GM21717 (cell line): Measurements from ENCODE around the gene POU2F1.

Experiments
- ATAC-seq: cut with Tn5 transposase; IDR thresholded peaks from one replicate; pipeline ENCODE4 v1.9.1; 2021; ENCODE audit warnings: mild to moderate bottlenecking, moderate library complexity; ENCODE audit not compliant: unreplicated experiment

Gene POU2F1

GRCh38 chr1:167457936-167458584 lies 237.4 kb downstream of the POU2F1 start:
- ATAC-seq = no peak

DNA sequence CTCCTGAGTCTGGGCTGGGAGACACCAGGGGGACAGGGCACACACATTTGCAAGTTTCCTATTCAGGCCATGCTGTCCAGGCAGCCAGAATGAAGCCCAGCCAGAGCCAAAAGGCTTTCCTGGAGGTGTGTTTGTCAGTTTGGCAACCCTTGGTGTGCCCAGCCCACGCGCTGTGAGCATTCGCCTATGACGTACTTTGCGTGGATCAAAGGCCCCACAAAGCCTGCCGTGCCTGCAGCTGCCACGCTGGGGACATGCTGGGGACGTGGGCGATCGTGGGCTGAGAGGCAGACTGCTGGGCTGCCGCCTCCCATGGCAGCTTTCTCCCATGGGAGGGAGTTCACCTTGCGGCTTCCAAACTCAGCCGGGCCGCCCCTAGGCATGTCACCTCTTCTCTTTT lies 240.2 kb downstream of the POU2F1 start:
- no peak for ATAC-seq

DNA sequence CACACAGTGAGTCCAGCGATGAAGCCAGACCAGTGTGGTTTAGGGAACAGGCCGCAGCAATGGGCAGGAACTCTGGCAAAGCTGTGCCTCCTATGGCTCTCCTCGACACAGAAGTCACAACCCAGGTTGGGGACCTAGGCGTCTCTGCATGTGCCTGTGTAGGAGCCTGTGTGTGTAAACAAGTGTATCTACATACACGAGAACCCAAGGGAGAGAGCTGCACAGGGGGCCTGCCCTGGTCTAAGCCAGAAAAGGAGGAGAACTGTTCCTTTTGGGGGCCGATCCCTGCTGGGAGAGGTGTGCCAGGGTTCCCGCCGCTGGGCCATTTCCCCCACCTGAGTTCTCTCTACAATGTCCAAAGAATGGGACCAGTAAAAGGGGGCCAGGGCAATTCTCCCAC lies 241.7 kb downstream of the POU2F1 start:
- no peak for ATAC-seq

- ATAC-seq = no peak
Observed at GRCh38 chr1:167463080-167463479, 242.4 kb downstream of the POU2F1 start.

- no peak for ATAC-seq
Observed at GRCh38 chr1:167463875-167464575, 243.3 kb downstream of the POU2F1 start.

DNA sequence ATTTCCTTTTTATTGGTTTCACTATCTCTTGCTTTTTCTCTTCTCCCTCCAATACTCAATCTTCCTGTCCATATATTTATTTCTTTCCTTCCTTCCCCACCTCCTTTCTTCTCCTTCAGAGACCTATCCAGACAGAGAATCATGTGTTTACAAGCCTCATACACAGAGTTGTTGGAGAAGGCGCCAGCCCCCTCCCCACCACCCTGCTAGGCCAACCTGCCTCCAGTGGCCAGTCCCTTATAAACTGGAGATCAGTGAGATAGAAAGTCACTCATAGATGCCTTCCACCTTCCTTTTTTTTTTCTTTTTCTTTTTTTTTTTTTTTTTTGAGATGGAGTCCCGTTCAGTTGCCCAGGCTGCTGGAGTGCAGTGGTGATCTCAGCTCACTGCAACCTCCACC lies 244.3 kb downstream of the POU2F1 start:
- ATAC-seq = no peak

GRCh38 chr1:167465743-167466142 lies 245.1 kb downstream of the POU2F1 start:
- no peak for ATAC-seq

DNA sequence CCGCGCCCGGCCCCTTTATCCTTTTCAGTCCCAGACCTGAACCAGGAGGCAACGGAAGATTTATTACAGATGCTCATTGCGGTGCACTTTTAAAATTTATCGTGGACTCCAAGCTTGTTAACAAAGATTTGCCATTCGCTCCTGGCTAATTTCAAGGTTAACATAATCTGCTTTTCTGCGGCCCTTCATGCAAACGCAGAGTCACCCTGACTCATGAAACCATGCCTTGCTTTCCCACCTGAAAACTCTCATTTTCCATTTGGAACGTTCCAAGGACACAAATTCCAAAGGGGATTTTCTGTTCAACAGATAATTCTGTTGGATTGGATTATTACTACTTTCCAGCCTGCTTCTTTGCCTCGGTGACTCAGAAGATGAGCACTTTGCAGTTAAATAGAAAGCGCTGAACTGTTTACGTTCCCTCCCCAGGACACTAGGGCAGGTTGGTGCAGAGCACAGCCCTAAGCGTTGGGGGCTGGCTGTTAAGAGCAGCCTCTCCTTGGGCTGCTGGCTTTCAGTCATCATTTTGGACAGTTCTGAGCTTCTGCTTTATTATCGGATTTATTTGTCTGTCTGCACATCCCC lies 246.5 kb downstream of the POU2F1 start:
- no peak for ATAC-seq

GRCh38 chr1:167467752-167468151 lies 247.1 kb downstream of the POU2F1 start:
- ATAC-seq = no peak

DNA sequence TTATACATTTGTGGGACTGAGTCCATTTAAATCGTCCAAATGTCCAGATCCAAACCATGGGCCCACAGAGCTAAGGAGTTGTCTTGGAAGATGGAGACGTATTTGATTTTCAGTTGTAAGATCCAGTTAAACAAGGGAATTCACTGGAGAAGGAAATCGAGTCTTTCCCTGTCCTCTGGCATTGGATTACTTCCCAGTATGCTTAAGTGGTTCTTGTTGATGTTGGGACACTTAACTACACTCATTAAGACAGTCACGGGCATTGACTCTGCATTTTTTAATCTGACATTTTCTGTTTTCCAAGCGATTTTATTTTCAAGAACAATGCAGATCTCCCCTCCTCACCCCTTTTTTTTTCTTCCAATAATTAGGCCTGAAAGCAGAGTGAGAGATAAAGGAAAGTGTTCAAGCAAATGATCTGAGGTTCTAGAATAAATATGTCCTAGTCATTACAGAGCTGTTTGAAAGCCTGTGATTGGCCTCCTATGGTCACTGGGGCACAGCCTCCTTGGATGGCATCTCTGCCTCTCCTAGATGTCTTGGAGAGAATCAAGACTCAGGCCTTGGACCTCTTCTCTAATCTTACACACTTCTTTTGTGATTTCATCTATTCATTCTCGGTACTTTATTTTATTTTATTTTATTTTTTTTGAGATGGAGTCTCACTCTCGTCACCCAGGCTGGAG lies 248.7 kb downstream of the POU2F1 start:
- ATAC-seq = no peak

DNA sequence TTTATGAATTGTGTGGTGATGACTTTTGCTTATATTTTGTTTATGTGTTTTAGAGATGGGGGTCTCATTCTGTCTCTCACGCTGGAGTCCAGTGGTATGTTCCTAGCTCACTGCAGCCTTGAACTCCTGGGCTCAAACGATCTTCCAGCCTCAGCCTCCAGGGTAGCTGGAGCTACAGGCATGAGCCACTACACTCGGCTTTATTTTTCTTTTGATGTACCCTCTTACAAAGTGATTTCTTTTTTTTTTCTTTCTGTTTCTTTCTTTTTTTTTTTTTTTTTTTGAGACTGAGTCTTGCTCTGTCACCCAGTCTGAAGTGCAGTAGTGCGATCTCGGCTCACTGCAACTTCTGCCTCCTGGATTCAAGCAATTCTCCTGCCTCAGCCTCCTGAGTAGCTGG lies 250.9 kb downstream of the POU2F1 start:
- no peak for ATAC-seq

GRCh38 chr1:167472752-167473521 lies 252.3 kb downstream of the POU2F1 start:
- no peak for ATAC-seq

- ATAC-seq = no peak
Observed at GRCh38 chr1:167473761-167474160, 253.1 kb downstream of the POU2F1 start.

DNA sequence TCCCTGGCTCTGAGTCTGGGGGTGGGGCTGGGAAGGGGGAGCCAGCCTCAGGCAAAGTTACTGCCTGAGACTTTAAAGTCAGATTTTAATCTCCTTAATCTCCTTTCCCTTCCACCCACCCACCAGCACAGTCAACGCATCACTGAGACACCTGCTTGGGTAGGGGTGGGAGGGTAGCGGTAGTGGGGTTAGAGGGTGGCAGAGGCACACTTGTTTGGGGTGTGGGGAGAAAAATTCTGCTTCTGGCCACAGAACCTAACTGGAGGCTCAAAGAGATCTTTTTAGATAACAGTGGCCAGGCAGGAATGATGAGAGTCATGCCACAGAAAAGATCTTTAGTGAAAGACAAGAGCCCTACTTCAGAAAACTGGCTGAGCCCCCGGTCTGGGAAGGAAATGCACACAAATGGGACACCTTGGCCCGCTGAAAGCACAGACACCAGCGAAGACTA lies 253.5 kb downstream of the POU2F1 start:
- no peak for ATAC-seq

- ATAC-seq = no peak
Observed at GRCh38 chr1:167476061-167476460, 255.4 kb downstream of the POU2F1 start.
